ENCODE measurements around the gene ADAMTSL5. TPM values are rescaled to one million over a fixed set of nuclear protein-coding genes. Genes with fewer than 3 reads are reported as not detected.

The ADAMTSL5 gene
- total RNA-seq, 1 experiment from 2014 or later: 0.57 TPM

GRCh38 chr19:1514986-1515721, 2.3 kb upstream of the ADAMTSL5 start:
- no peak for DNase-seq (ENCODE audit: extremely low read depth, low read depth)

- DNase-seq (ENCODE audit: extremely low read depth, low read depth): no peak
Observed at GRCh38 chr19:1514295-1514661, 1.5 kb upstream of the ADAMTSL5 start.

- peak; percentile 45 for DNase-seq (ENCODE audit: extremely low read depth, low read depth)
Observed at GRCh38 chr19:1513499-1514294, 878 bp upstream of the ADAMTSL5 start.

- DNase-seq (ENCODE audit: extremely low read depth, low read depth): no peak
Observed at GRCh38 chr19:1511318-1512317, 1.2 kb downstream of the ADAMTSL5 start.

GRCh38 chr19:1510807-1511206, 2.0 kb downstream of the ADAMTSL5 start:
- DNase-seq (ENCODE audit: extremely low read depth, low read depth): no peak

GRCh38 chr19:1510442-1510806, 2.4 kb downstream of the ADAMTSL5 start:
- no peak for DNase-seq (ENCODE audit: extremely low read depth, low read depth)

- no peak for DNase-seq (ENCODE audit: extremely low read depth, low read depth)
Observed at GRCh38 chr19:1509602-1510441, 3.0 kb downstream of the ADAMTSL5 start.

- no peak for DNase-seq (ENCODE audit: extremely low read depth, low read depth)
Observed at GRCh38 chr19:1508507-1508856, 4.3 kb downstream of the ADAMTSL5 start.

GRCh38 chr19:1507763-1508506, 4.9 kb downstream of the ADAMTSL5 start:
- DNase-seq (ENCODE audit: extremely low read depth, low read depth): peak; percentile 88

- no peak for DNase-seq (ENCODE audit: extremely low read depth, low read depth)
Observed at GRCh38 chr19:1507192-1507660, 5.6 kb downstream of the ADAMTSL5 start.

- DNase-seq (ENCODE audit: extremely low read depth, low read depth): no peak
Observed at GRCh38 chr19:1505991-1506881, 6.6 kb downstream of the ADAMTSL5 start.

- no peak for DNase-seq (ENCODE audit: extremely low read depth, low read depth)
Observed at GRCh38 chr19:1505012-1505411, 7.8 kb downstream of the ADAMTSL5 start.

GRCh38 chr19:1503925-1504773, 8.7 kb downstream of the ADAMTSL5 start:
- DNase-seq (ENCODE audit: extremely low read depth, low read depth): no peak

GRCh38 chr19:1503089-1503924, 9.5 kb downstream of the ADAMTSL5 start:
- peak; percentile 22 for DNase-seq (ENCODE audit: extremely low read depth, low read depth)

GRCh38 chr19:1502433-1503088, 10.3 kb downstream of the ADAMTSL5 start:
- no peak for DNase-seq (ENCODE audit: extremely low read depth, low read depth)

- no peak for DNase-seq (ENCODE audit: extremely low read depth, low read depth)
Observed at GRCh38 chr19:1501200-1501595, 11.6 kb downstream of the ADAMTSL5 start.
